AG09309 (cell line): Measurements from ENCODE around the gene MICAL3.
"Not testable (repeated sequence)": the region's sequence is repeated elsewhere in the genome, so short reads cannot be mapped to it uniquely, and the experiment has no call there.

ENCODE experiments used
- DNase-seq: peaks from one replicate; pipeline ENCODE4 v3.0.0-alpha.2; 2010; ENCODE audit warnings: low read depth
- H3K4me3 ChIP-seq: 2 replicates; pipeline ENCODE4 v1.5.1; 2011; ENCODE audit warnings: mild to moderate bottlenecking, low read depth, low read length, moderate library complexity; ENCODE audit not compliant: control insufficient read depth
- CTCF ChIP-seq: IDR thresholded peaks from 2 replicates; pipeline ENCODE4 v1.5.1; 2011; ENCODE audit warnings: mild to moderate bottlenecking, low read depth, low read length, inconsistent platforms; ENCODE audit not compliant: insufficient read depth, control insufficient read depth; ENCODE audit errors: missing control alignments

The MICAL3 gene

GRCh38 chr22:18031695-18032454 lies 7.5 kb upstream of the MICAL3 start:
- TF ChIP-seq CTCF = no peak
- peak; percentile 81 for DNase-seq
- no peak overlapping the region for H3K4me3 ChIP-seq

- no peak overlapping the region for H3K4me3 ChIP-seq
- no peak for DNase-seq
- no peak for TF ChIP-seq CTCF
Observed at GRCh38 chr22:18029686-18030267, 5.4 kb upstream of the MICAL3 start.

DNA sequence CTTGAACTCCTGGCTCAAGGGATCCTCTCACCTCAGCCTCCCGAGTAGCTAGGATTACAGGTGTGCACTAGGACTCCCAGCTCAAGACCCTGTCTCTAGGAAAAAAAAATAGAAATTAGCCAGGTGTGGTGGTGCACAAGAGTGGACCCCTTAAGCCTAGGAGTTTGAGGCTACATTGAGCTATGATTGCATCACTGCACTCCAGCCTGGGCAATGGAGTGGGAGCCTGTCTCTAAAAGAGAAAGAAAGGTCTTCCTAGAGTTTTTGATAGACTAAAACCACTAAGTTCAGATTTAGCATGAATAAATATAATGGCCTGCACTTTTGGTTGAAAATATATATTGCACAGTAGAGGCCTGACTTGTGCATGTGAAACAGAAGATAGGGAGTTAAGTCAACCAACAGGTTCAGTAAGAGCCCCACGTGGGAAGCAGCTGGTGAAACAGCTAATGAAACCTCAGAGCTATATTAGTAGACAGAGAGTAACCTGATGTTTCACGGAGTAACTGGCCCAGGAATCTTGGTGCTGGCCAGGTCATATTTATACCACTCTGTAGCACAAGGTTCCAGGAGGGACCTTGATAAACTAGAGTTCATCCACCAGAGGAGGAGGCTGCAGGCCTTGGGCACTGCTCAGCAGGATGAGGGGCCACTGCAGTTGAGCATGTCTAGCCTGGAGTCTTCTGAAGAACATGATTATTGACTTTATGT lies 4.6 kb upstream of the MICAL3 start:
- no peak for DNase-seq
- TF ChIP-seq CTCF = no peak
- no peak overlapping the region for H3K4me3 ChIP-seq

DNA sequence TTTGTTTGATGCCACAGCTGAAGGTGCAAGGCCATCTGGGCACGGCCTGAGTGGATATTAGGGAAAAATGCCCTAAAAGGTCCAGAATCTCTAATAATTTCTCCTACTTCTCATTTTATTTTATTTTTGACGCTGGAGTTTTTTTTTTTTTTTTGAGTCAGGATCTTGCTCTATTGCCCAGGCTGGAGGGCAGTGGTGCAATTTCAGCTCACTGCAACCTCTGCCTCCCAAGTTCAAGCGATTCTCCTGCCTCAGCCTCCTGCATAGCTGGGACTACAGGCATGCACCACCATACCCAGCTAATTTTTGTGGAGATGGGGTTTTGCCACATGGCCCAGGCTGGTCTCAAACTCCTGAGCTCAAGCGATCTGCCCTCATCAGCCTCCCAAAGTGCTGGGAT lies 1.5 kb upstream of the MICAL3 start:
- not testable (repeated sequence) for H3K4me3 ChIP-seq, DNase-seq

DNA sequence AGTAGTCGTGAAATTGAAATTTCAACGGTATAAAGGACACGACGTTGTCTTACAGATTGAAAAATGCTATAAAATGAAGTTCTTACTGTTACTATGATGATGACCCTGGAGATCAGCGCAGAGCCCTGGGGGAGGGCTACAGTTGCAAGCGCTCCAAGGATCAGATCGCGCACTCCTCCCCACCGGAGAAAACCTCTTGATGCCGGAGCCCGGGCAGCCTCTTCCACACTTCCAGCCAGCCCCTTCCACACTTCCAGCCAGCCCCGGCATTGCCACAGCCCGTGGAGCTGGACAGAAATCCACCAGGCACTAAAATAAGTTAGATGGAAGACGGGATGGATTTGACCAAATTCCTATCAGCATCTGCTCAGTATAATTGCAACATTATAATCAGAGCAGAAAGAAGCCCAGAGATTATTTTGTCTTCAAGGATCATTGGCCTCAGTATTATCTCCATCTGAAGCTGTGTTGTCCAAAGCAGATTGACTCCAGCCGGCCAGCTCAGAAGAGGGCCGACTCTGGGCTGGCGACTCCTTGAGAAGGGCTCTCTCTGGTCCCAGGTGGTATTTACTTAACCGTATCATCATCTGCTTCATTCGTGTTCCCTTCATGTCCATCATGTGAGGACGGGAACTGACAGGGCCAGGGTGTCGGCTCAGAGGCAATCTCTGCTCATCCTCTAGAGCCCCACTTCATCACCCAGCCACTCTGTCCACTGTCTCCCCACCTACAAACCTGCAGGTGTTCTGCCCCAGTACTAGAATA lies 777 bp upstream of the MICAL3 start:
- H3K4me3 ChIP-seq = peak overlapping the region; percentile 47
- no peak for DNase-seq
- TF ChIP-seq CTCF = no peak

DNA sequence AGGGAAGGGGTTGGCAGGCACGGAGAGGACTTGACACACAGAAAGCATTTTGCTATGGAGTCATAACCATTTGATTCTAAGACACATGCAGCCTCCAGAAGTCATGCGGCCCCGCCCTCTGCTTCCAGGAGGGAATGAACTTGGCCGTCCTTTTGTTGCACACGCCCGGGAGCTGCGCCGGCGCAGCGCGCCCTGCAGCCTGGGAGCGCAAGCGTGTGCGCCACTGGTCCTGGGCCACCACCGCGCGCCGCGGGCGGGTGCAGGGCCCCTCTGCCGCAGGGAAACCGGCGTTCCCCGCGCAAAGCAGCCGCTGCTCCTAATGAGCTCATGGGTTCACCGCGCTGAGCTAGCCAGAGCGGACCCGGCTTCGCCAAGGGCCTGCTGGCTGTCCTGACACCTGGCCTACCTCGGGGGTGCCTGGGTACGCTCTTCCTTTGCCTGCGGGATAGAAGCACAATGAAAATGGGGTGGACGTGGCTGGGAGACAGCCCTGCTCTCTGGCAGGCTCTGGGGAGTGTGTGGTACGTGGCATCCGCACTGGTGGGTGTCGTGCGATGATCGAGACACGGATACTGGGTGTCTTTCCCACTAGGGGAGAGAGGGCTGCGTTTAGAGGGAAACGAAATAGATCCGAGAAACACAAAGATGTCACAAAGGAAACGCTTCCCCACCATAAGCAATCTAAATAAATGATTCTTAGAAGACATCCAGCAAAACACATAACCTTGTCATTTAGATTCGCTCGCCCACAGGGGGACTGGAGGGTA lies 669 bp downstream of the MICAL3 start:
- TF ChIP-seq CTCF = no peak
- DNase-seq = peak; percentile 53

More for the DNA sequence above, 669 bp downstream of the MICAL3 start:
- H3K4me3 ChIP-seq = peak overlapping the region; percentile 69
